ENCODE measurements around the gene NUTM1. TPM values are rescaled to one million over a fixed set of nuclear protein-coding genes. Genes with fewer than 3 reads are reported as not detected.

Gene NUTM1
- total RNA-seq, 1 experiment from 2014 or later = 0.26 TPM

DNA sequence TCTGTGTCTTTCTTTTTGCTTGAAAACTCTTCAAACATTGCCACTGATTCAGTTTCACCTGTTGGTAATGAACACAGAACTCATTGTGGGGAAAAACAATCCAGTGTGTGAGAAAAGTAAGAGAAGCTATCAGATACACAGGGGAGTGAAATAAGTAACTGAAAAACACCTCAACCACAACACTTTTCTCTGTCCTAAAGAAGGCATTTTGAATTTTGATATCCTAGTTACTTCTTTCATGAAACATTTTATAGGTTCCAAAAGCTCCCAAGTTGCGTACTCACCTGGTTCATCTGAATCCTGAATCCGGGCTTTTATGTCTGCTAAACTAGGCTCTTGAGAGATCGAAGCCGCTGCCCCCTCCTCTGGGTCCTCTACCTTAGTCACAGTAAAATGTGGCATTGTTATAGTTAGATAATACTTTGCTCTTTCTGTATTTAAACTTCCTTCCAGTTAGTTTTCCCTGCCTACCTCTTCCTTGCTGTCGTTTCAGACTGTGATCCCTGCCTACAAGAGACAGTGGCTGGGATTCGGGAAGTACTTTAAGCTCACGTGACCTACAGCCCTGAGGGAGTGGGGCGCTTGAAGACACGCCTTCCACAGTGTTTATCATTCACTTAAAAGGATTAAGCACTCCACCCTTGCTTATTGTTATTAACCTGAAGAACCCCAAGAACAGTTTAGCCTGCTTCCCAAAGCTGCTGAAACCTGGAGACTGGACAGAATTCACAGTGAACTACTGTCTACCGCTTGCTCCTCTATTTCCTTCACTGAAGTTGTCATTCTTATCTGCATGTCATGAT, 24.6 kb upstream of the NUTM1 start:
- peak overlapping the region; percentile 98 for H2AFZ ChIP-seq (ENCODE audit: low read length)

More for the DNA sequence above, 24.6 kb upstream of the NUTM1 start:
- H3K14ac ChIP-seq (ENCODE audit: insufficient read depth, low read length) = no peak overlapping the region
- H3K9ac ChIP-seq (ENCODE audit: extremely low read depth, insufficient read length, low read length) = peak overlapping the region; percentile 42
- no peak overlapping the region for H2AK5ac ChIP-seq (ENCODE audit: insufficient read length, low read length)
- H4K8ac ChIP-seq (replicated peaks; ENCODE audit: insufficient read length, low read depth, low read length) = no peak overlapping the region
- no peak overlapping the region for H3K23ac ChIP-seq (ENCODE audit: insufficient read length, low read depth, low read length)
- H3K4ac ChIP-seq (ENCODE audit: low read depth, low read length) = no peak overlapping the region
- no peaks in the 10 kb centered on the region for H3K79me2 ChIP-seq (ENCODE audit: insufficient read depth, low read length)
- TF ChIP-seq, protein P1, sequence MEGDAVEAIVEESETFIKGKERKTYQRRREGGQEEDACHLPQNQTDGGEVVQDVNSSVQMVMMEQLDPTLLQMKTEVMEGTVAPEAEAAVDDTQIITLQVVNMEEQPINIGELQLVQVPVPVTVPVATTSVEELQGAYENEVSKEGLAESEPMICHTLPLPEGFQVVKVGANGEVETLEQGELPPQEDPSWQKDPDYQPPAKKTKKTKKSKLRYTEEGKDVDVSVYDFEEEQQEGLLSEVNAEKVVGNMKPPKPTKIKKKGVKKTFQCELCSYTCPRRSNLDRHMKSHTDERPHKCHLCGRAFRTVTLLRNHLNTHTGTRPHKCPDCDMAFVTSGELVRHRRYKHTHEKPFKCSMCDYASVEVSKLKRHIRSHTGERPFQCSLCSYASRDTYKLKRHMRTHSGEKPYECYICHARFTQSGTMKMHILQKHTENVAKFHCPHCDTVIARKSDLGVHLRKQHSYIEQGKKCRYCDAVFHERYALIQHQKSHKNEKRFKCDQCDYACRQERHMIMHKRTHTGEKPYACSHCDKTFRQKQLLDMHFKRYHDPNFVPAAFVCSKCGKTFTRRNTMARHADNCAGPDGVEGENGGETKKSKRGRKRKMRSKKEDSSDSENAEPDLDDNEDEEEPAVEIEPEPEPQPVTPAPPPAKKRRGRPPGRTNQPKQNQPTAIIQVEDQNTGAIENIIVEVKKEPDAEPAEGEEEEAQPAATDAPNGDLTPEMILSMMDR (conservative IDR thresholded peaks at IDR 0.05) = no peak
- no peak overlapping the region for H3K18ac ChIP-seq (ENCODE audit: insufficient read length, low read depth, low read length)
- H2BK15ac ChIP-seq (ENCODE audit: low read depth, low read length) = no peak overlapping the region
- H2BK12ac ChIP-seq (ENCODE audit: insufficient read length, low read depth, low read length) = no peak overlapping the region
- H2BK20ac ChIP-seq (ENCODE audit: low read depth, low read length, poor library complexity, severe bottlenecking) = no peak overlapping the region
- H4K20me1 ChIP-seq (ENCODE audit: control insufficient read depth, insufficient read depth, insufficient read length) = no peaks in the 10 kb centered on the region
- peak overlapping the region; percentile 86 for H3K4me2 ChIP-seq (ENCODE audit: insufficient read depth, insufficient read length, low read length)
- no peak overlapping the region for H3T11ph ChIP-seq (ENCODE audit: low read length)
- no peaks in the 10 kb centered on the region for H3K23me2 ChIP-seq (ENCODE audit: insufficient read length, low read depth, low read length, poor library complexity, severe bottlenecking)
- H3K56ac ChIP-seq (ENCODE audit: insufficient read length, low read depth, low read length) = no peak overlapping the region
- Mint-ChIP-seq H3K9me3 (peaks cover 2 to 3% of the 10 kb centered on the region in 2 experiments; a peak in 3 of 5 replicates), H3K36me3 (ENCODE audit: insufficient read depth in 1 of 3, low read depth in 3 of 3) (peaks cover 0 to 4% (median 3%) of the 10 kb centered on the region in 3 experiments; a peak in 3 of 7 replicates), H3K4me1 (peaks cover 11 to 15% of the 10 kb centered on the region in 2 experiments), H3K4me3 (peak overlapping the region; percentile 69 to 79), H3K27ac (peak overlapping the region; percentile 22 to 35 (median 24); a peak in 6 of 7 replicates), H3K27me3 (ENCODE audit: low read depth) (no peaks in the 10 kb centered on the region)
- H3K4me1 ChIP-seq (ENCODE audit: insufficient read depth, low read length) = no peaks in the 10 kb centered on the region
- no peaks in the 10 kb centered on the region for H3K27me3 ChIP-seq (ENCODE audit: insufficient read depth, low read length)
- no peak overlapping the region for H4K5ac ChIP-seq (ENCODE audit: insufficient read length, low read depth, low read length)
- no CpG with 5 or more reads among the region's 10 CpGs for WGBS (ENCODE audit: extremely low coverage, insufficient read length, low lambda C conversion rate)
- no peaks in the 10 kb centered on the region for H3K9me3 ChIP-seq (ENCODE audit: control insufficient read depth, low read depth, low read length)
- no peak overlapping the region for H3K27ac ChIP-seq (ENCODE audit: insufficient read length, low read depth, low read length)
- H2BK5ac ChIP-seq (ENCODE audit: insufficient read length, low read length) = no peak overlapping the region
- no peak overlapping the region for H2BK120ac ChIP-seq (ENCODE audit: low read depth, low read length, poor library complexity, severe bottlenecking)
- DNase-seq = peak; percentile 61
- H3K79me1 ChIP-seq (ENCODE audit: insufficient read depth, low read depth, low read length, poor library complexity, severe bottlenecking) = no peaks in the 10 kb centered on the region
- no peak overlapping the region for H4K91ac ChIP-seq (ENCODE audit: insufficient read length, low read depth, low read length)

Data from H9 (cell line).